NT2/D1 (cell line): Measurements from ENCODE around the gene POF1B.
A peak's percentile ranks its signal among the peaks of the same experiment; 100 is the strongest.
"Not testable (repeated sequence)": the region's sequence is repeated elsewhere in the genome, so short reads cannot be mapped to it uniquely, and the experiment has no call there.

ENCODE experiments used
- DNase-seq: peaks from one replicate; pipeline ENCODE4 v3.0.0-alpha.2; 2011; ENCODE audit warnings: low read depth, low spot score
- H3K27me3 ChIP-seq: 2 replicates; pipeline ENCODE4 v1.6.0; 2011; ENCODE audit warnings: mild to moderate bottlenecking; ENCODE audit not compliant: insufficient read length, insufficient read depth
- H3K36me3 ChIP-seq: 2 replicates; pipeline ENCODE4 v1.6.1; 2011; ENCODE audit warnings: mild to moderate bottlenecking, low read length, mixed read lengths; ENCODE audit not compliant: insufficient read depth, insufficient read length
- H3K4me1 ChIP-seq: 2 replicates; pipeline ENCODE4 v1.5.1; 2011; ENCODE audit not compliant: insufficient read depth, insufficient read length
- H3K4me3 ChIP-seq: 2 replicates; pipeline ENCODE4 v1.5.1; 2011; ENCODE audit warnings: low read depth; ENCODE audit not compliant: insufficient read length
- H3K9ac ChIP-seq: 2 replicates; pipeline ENCODE4 v1.6.0; 2011; ENCODE audit warnings: low read depth; ENCODE audit not compliant: insufficient read length
- H3K9me3 ChIP-seq: 2 replicates; pipeline ENCODE4 v1.5.1; 2011; ENCODE audit warnings: mild to moderate bottlenecking, low read length; ENCODE audit not compliant: insufficient read depth
- SUZ12 ChIP-seq: IDR thresholded peaks from 2 replicates; pipeline ENCODE4 v1.6.1; 2011; ENCODE audit not compliant: insufficient read length, insufficient read depth; ENCODE audit errors: extremely low read depth
- YY1 ChIP-seq: IDR thresholded peaks from 2 replicates; pipeline ENCODE4 v1.6.1; 2011; ENCODE audit not compliant: insufficient read length, insufficient read depth
- ZNF274 ChIP-seq: IDR thresholded peaks from 2 replicates; pipeline ENCODE4 v1.6.1; 2011; ENCODE audit warnings: mild to moderate bottlenecking, low read depth, low read length

Gene POF1B

GRCh38 chrX:85309717-85310116, 69.7 kb downstream of the POF1B start:
- TF ChIP-seq SUZ12 (no peak), ZNF274 (no peak), YY1 (no peak)
- Histone ChIP-seq H3K4me1 (no peaks in the 10 kb centered on the region), H3K9ac (no peak overlapping the region), H3K4me3 (no peak overlapping the region), H3K27me3 (no peaks in the 10 kb centered on the region), H3K9me3 (no peaks in the 10 kb centered on the region), H3K36me3 (no peaks in the 10 kb centered on the region)
- DNase-seq = no peak

GRCh38 chrX:85303544-85303943, 75.9 kb downstream of the POF1B start:
- TF ChIP-seq YY1 = no peak
- TF ChIP-seq ZNF274 = no peak
- no peak for TF ChIP-seq SUZ12
- no peaks in the 10 kb centered on the region for H3K36me3 ChIP-seq

GRCh38 chrX:85288992-85289723, 90.3 kb downstream of the POF1B start:
- no peak for DNase-seq
- Histone ChIP-seq H3K27me3 (no peaks in the 10 kb centered on the region), H3K9me3 (no peaks in the 10 kb centered on the region), H3K4me3 (no peak overlapping the region), H3K9ac (no peak overlapping the region), H3K4me1 (no peaks in the 10 kb centered on the region), H3K36me3 (no peaks in the 10 kb centered on the region)
- no peak for TF ChIP-seq ZNF274

More at GRCh38 chrX:85303544-85303943, 75.9 kb downstream of the POF1B start:
- Histone ChIP-seq H3K9me3 (no peaks in the 10 kb centered on the region), H3K9ac (no peak overlapping the region), H3K4me1 (no peaks in the 10 kb centered on the region), H3K27me3 (no peaks in the 10 kb centered on the region), H3K4me3 (no peak overlapping the region)
- DNase-seq = no peak

GRCh38 chrX:85285286-85285685, 94.2 kb downstream of the POF1B start:
- not testable (repeated sequence) for H3K36me3 ChIP-seq, H3K9ac ChIP-seq, H3K4me1 ChIP-seq, H3K4me3 ChIP-seq, DNase-seq, H3K9me3 ChIP-seq, H3K27me3 ChIP-seq

- no peaks in the 10 kb centered on the region for H3K27me3 ChIP-seq
- H3K9ac ChIP-seq = peak overlapping the region; percentile 97
- TF ChIP-seq YY1 (no peak), SUZ12 (no peak), ZNF274 (no peak)
- no peak for DNase-seq
- no peaks in the 10 kb centered on the region for H3K4me1 ChIP-seq
- H3K9me3 ChIP-seq = no peaks in the 10 kb centered on the region
- H3K4me3 ChIP-seq = peak overlapping the region; percentile 71
- peaks cover 25% of the 10 kb centered on the region for H3K36me3 ChIP-seq
Observed at GRCh38 chrX:85244450-85245211, 134.8 kb downstream of the POF1B start.

GRCh38 chrX:85243761-85244449, 135.6 kb downstream of the POF1B start, which contains the start of the genes SATL1 and ZNF711:
Gene SATL1 (minus strand): TSS chrX:85243779. CDS start chrX:85108968, 134,811 bp downstream.
Gene ZNF711 (plus strand): TSS chrX:85243991. CDS start chrX:85247573, 3,582 bp downstream.
- Histone ChIP-seq H3K9ac (peak within 1 kb of the TSS; percentile 97), H3K9me3 (no peaks in the 10 kb centered on the region), H3K27me3 (no peaks in the 10 kb centered on the region), H3K4me1 (no peaks in the 10 kb centered on the region), H3K4me3 (peak within 1 kb of the TSS; percentile 71), H3K36me3 (peaks cover 19% of the 10 kb centered on the region)
- peak; percentile 72 for DNase-seq
- TF ChIP-seq ZNF274 (no peak), SUZ12 (no peak), YY1 (no peak)

GRCh38 chrX:85243155-85243554, 136.3 kb downstream of the POF1B start:
- Histone ChIP-seq H3K27me3 (no peaks in the 10 kb centered on the region), H3K4me3 (peak overlapping the region; percentile 71), H3K9me3 (no peaks in the 10 kb centered on the region), H3K36me3 (peaks cover 12% of the 10 kb centered on the region), H3K4me1 (no peaks in the 10 kb centered on the region), H3K9ac (peak overlapping the region; percentile 46)
- TF ChIP-seq ZNF274 (no peak), YY1 (no peak), SUZ12 (no peak)
- DNase-seq = no peak
